Liver (tissue), 9 donors: ENCODE results near the gene DUSP10. TPM values are rescaled to one million over a fixed set of nuclear protein-coding genes. Genes with fewer than 3 reads are reported as not detected.

Experiments
- DNase-seq: peaks from one replicate; pipeline ENCODE4 v3.0.0-alpha.2; 2017; ENCODE audit warnings: low spot score
- H3K27ac ChIP-seq, 2 donors: one replicate each; pipeline ENCODE4 v1.7.0; 2013; ENCODE audit warnings: inconsistent platforms in 2 of 2, low read length in 2 of 2, control low read depth in 1 of 2, low read depth in 1 of 2, mild to moderate bottlenecking in 1 of 2
- H3K27me3 ChIP-seq, 4 donors: one replicate each; pipeline versions ENCODE4 v1.6.1 to v1.7.0; 2013; ENCODE audit warnings: low read length in 3 of 4, inconsistent platforms in 1 of 4, mild to moderate bottlenecking in 1 of 4, moderate library complexity in 1 of 4; ENCODE audit not compliant: control insufficient read depth in 4 of 4, insufficient read depth in 4 of 4
- H3K36me3 ChIP-seq, 4 donors: one replicate each; pipeline versions ENCODE4 v1.6.1 to v1.7.0; 2013; ENCODE audit warnings: low read length in 3 of 4, mild to moderate bottlenecking in 3 of 4, low read depth in 1 of 4, moderate library complexity in 1 of 4; ENCODE audit not compliant: control insufficient read depth in 4 of 4, insufficient read depth in 3 of 4
- H3K4me1 ChIP-seq, 4 donors: one replicate each; pipeline versions ENCODE4 v1.6.1 to v1.7.0; 2013; ENCODE audit warnings: low read length in 3 of 4, mild to moderate bottlenecking in 3 of 4, moderate library complexity in 1 of 4; ENCODE audit not compliant: control insufficient read depth in 4 of 4, insufficient read depth in 4 of 4
- H3K4me3 ChIP-seq, 3 donors: one replicate each; pipeline versions ENCODE4 v1.6.1 to v1.7.0; 2013; ENCODE audit warnings: low read length in 3 of 3, control low read depth in 1 of 3, low read depth in 1 of 3, mild to moderate bottlenecking in 1 of 3
- H3K9ac ChIP-seq, 2 donors: one replicate each; pipeline ENCODE4 v1.7.0; 2013; ENCODE audit warnings: low read length in 2 of 2, mild to moderate bottlenecking in 2 of 2, moderate library complexity in 2 of 2, control low read depth in 1 of 2, low read depth in 1 of 2
- H3K9me3 ChIP-seq, 4 donors: one replicate each; pipeline versions ENCODE4 v1.6.1 to v1.7.0; 2013; ENCODE audit warnings: low read length in 3 of 4; ENCODE audit not compliant: control insufficient read depth in 4 of 4
- EGR1 ChIP-seq, 2 donors: IDR thresholded peaks; 2 replicates each; pipeline ENCODE4 v1.6.1; 2016 to 2018; ENCODE audit warnings: antibody characterized with exemption in 2 of 2, low read depth in 2 of 2
- FOXA2 ChIP-seq: IDR thresholded peaks from 2 replicates; pipeline ENCODE4 v1.6.1; 2016; ENCODE audit warnings: antibody characterized with exemption
- RAD21 ChIP-seq, 2 donors: IDR thresholded peaks; 2 replicates each; pipeline ENCODE4 v1.6.1; 2016; ENCODE audit warnings: antibody characterized with exemption in 2 of 2, mild to moderate bottlenecking in 2 of 2
- RXRA ChIP-seq, 2 donors: IDR thresholded peaks; 2 replicates each; pipeline ENCODE4 v1.6.1; 2017 to 2018; ENCODE audit warnings: antibody characterized with exemption in 2 of 2, mild to moderate bottlenecking in 1 of 2
- SP1 ChIP-seq: IDR thresholded peaks from 2 replicates; pipeline ENCODE4 v1.6.1; 2018; ENCODE audit warnings: antibody characterized with exemption, mild to moderate bottlenecking
- YY1 ChIP-seq: IDR thresholded peaks from 2 replicates; pipeline ENCODE4 v1.6.1; 2016; ENCODE audit warnings: antibody characterized with exemption, mild to moderate bottlenecking
- WGBS: extraction: QIAGEN DNeasy Blood & Tissue Kit; methylation state at CpG from one replicate; pipeline ENCODE4 v1.1.7; 2013; 5-methylcytosine and 5-hydroxymethylcytosine counted together
- polyA plus RNA-seq, 2 donors: library from polyadenylated mRNA; stranded (reverse) in 1 of 2; unstranded in 1 of 2; fragments of 200-250 nt in 1 of 2; fragments of >200 nt in 1 of 2; fragmentation: Nextera tagmentation in 1 of 2; extraction: Ambion mirVana in 1 of 2; gene quantifications; one replicate each; pipeline versions ENCODE4 v1.2.1 to v1.2.3, GENCODE V29; 2013 to 2015
- total RNA-seq, 2 donors: library from RNA; depleted of rRNA; stranded (reverse); fragments of >200 nt; gene quantifications; one replicate each; pipeline ENCODE4 v1.2.3, GENCODE V29; 2014
- TF ChIP-seq, protein P1 (sequence below): IDR thresholded peaks from 2 replicates; pipeline ENCODE4 v1.6.1; 2016; ENCODE audit warnings: antibody characterized with exemption, mild to moderate bottlenecking
- TF ChIP-seq, protein P2 (sequence below): IDR thresholded peaks from 2 replicates; pipeline ENCODE4 v1.6.1; 2016; ENCODE audit warnings: antibody characterized with exemption
- donor health status: healthy.
- donor health status: healthy.
- donor health status: healthy.
- donor health status: healthy.
- donor health status: healthy.

DUSP10 gene
- total and polyA plus RNA-seq, 4 donors, result 6.7 to 15.4 (median 10.7) TPM

DNA sequence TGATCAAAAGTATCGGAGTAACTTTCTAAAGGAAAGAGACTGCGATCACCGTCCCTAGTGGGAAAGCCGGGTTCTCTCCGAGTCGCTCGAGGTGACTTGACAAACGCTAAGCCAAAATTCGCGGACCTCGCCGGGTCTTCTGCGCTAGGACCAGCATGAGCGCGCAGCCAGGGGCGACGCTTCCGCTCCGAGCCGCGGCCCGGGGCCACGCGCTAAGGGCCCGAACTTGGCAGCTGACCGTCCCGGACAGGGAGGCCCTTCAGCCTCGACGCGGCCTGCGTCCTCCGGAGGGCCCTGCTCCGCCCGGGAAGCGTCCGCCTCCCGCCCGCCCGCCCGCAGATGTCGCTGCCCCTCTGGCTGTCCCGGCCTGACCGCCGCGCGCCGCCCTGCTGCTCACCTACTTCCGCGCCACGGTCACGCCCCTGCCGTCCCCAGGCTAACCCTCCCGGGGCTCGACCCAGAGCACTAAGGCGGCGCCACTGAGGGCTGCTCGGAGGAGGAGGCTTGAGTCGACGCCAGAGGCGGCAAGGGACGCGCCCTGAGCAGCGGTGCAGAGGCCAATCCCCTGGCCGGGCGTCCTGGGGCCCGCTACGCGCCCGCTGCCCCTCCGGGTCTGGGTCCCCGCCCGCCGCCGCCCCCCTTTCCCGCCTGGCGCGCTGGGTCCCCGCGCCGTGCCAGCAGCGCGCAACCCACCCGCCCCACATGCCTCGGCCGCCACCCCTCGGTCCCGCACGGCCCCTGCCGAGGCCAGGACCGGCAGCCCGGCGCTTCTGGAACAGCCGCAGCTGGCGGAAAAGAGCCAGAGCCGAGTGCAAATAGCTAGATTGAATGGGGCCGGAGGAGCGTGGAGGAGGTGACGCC is 896 bp upstream of the DUSP10 start:
- peak overlapping the region; percentile 96 to 99 for H3K27ac ChIP-seq
- TF ChIP-seq RXRA (IDR thresholded peaks at IDR 0.05) (peak; percentile 42 to 72), RAD21 (IDR thresholded peaks at IDR 0.05) (peak; percentile 10 to 37), SP1 (peak; percentile 29), YY1 (peak; percentile 25)
- TF ChIP-seq, protein P1, sequence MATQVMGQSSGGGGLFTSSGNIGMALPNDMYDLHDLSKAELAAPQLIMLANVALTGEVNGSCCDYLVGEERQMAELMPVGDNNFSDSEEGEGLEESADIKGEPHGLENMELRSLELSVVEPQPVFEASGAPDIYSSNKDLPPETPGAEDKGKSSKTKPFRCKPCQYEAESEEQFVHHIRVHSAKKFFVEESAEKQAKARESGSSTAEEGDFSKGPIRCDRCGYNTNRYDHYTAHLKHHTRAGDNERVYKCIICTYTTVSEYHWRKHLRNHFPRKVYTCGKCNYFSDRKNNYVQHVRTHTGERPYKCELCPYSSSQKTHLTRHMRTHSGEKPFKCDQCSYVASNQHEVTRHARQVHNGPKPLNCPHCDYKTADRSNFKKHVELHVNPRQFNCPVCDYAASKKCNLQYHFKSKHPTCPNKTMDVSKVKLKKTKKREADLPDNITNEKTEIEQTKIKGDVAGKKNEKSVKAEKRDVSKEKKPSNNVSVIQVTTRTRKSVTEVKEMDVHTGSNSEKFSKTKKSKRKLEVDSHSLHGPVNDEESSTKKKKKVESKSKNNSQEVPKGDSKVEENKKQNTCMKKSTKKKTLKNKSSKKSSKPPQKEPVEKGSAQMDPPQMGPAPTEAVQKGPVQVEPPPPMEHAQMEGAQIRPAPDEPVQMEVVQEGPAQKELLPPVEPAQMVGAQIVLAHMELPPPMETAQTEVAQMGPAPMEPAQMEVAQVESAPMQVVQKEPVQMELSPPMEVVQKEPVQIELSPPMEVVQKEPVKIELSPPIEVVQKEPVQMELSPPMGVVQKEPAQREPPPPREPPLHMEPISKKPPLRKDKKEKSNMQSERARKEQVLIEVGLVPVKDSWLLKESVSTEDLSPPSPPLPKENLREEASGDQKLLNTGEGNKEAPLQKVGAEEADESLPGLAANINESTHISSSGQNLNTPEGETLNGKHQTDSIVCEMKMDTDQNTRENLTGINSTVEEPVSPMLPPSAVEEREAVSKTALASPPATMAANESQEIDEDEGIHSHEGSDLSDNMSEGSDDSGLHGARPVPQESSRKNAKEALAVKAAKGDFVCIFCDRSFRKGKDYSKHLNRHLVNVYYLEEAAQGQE, result no peak
- peak overlapping the region; percentile 95 to 99 for H3K9ac ChIP-seq
- no peaks in the 10 kb centered on the region for H3K27me3 ChIP-seq
- no peaks in the 10 kb centered on the region for H3K9me3 ChIP-seq
- under 1% methylated on average over 96 of the region's 98 CpGs for WGBS
- peaks cover 7 to 30% (median 16%) of the 10 kb centered on the region in 4 donors for H3K4me1 ChIP-seq
- peak overlapping the region; percentile 69 to 82 (median 73) for H3K4me3 ChIP-seq
- peak; percentile 82 for DNase-seq
- H3K36me3 ChIP-seq, result peaks cover 0 to 17% (median 6%) of the 10 kb centered on the region in 4 donors

DNA sequence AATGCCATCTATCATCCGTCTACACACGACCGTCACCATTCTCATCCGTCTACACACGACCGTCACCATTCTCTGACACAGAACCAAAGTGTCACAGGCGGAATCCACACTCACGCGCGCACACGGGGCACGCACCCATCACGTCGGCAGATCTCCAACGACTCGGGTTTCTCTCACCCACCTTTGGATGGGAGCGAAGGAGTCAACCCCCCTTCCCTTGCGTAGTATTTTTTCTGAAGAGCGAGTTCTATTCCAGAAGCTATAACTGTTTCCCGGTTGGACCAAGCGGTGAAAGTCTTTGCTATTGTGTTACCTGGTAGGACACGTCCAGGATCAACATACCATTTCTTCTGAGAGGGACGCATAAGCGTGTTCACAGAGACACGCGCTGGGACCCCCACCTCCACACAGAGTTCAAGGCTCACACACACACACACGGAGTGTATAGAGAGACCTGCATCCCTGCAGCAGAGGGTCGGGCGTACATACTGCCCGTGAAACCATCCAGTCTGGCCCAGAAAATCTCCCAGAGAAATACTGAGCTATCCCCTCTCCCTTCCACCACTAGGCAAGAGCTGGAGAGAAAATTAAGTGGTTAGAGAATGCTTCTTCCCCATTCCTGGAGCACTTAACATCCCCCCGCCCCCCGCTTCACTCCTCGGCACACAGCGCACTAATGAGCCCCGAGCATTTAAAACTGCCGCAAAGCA is 741 bp downstream of the DUSP10 start:
- peak overlapping the region; percentile 63 to 92 (median 83) for H3K4me3 ChIP-seq
- peaks cover 7 to 47% (median 28%) of the 10 kb centered on the region in 4 donors for H3K4me1 ChIP-seq
- H3K36me3 ChIP-seq, result peaks cover 0 to 21% (median 12%) of the 10 kb centered on the region in 4 donors
- under 1% methylated on average over 36 of the region's 36 CpGs for WGBS
- no peak for TF ChIP-seq SP1
- no peak for TF ChIP-seq YY1
- TF ChIP-seq EGR1 (IDR thresholded peaks at IDR 0.05; ENCODE audit: low read depth in 2 of 2), result no peak
- no peak for TF ChIP-seq FOXA2
- H3K27ac ChIP-seq, result peak overlapping the region; percentile 91 to 99
- no peaks in the 10 kb centered on the region for H3K9me3 ChIP-seq
- peak overlapping the region; percentile 87 to 96 for H3K9ac ChIP-seq
- peak; percentile 38 for DNase-seq
- no peaks in the 10 kb centered on the region for H3K27me3 ChIP-seq

DNA sequence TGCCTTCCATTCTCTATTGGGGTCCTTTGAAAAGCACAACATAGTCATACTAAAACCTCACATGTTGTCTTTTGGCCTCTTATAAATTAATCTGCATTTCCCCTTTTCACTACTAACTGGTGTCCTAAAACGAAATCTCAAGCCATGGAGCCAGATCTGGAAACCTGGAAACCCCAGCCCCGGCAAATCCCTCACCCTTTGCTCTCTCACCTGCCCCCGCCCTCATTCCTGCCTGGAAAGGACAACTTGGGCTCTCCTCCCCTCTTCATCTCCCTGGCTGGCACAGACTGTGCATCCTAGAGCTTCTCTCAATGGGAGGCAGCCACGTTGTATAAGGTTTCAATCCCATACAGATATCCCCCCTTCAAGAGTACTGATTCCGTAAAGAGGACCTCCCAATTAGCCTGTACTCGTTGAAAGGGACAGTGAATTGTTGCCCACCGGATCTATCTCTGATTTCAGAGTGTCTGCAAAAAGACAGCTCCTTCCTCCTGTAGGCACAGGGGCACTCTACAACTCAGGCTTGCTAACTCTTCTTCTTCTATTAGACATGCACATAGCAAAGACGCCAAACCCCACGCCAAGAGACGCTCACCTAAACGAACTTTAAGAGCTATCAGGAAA is 1.4 kb downstream of the DUSP10 start:
- Histone ChIP-seq H3K27me3 (no peaks in the 10 kb centered on the region), H3K9me3 (no peaks in the 10 kb centered on the region), H3K9ac (peak overlapping the region; percentile 87 to 96), H3K27ac (peak overlapping the region; percentile 91 to 99), H3K4me1 (peaks cover 7 to 49% (median 31%) of the 10 kb centered on the region in 4 donors), H3K4me3 (peak overlapping the region; percentile 63 to 92 (median 83)), H3K36me3 (peaks cover 0 to 21% (median 12%) of the 10 kb centered on the region in 4 donors)
- DNase-seq, result no peak
- 7% methylated on average over 11 of the region's 11 CpGs for WGBS
- TF ChIP-seq RAD21 (IDR thresholded peaks at IDR 0.05) (peak; percentile 18 to 23), YY1 (peak; percentile 50), RXRA (IDR thresholded peaks at IDR 0.05) (peak in 1 of 2 donors; percentile 6)
- TF ChIP-seq, protein P2, sequence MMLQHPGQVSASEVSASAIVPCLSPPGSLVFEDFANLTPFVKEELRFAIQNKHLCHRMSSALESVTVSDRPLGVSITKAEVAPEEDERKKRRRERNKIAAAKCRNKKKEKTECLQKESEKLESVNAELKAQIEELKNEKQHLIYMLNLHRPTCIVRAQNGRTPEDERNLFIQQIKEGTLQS, result no peak
